B cell (primary cell): ENCODE results near the gene MYL10. TPM values are rescaled to one million over a fixed set of nuclear protein-coding genes. Genes with fewer than 3 reads are reported as not detected.

ENCODE experiments used
- ATAC-seq: fragments of 200-7000 bp; cut with Tn5 transposase; one replicate; pipeline ENCODE4 v1.10.0; 2021; ENCODE audit warnings: low read depth, mild to moderate bottlenecking, moderate number of reproducible peaks, moderate library complexity
- CTCF ChIA-PET: fragments of 350-600 bp; sonication (Branson Sonifier 250); formaldehyde crosslinking; loops from one replicate; lab custom pipeline; 2021; ENCODE audit warnings: antibody characterized with exemption, inconsistent platforms; lab: Charles Lee
- POLR2A ChIA-PET: fragments of 350-600 bp; sonication (Branson Sonifier 250); formaldehyde crosslinking; loops from one replicate; lab custom pipeline; 2021; ENCODE audit warnings: antibody characterized with exemption; lab: Charles Lee
- DNase-seq: peaks from one replicate; pipeline ENCODE4 v3.0.0; 2013
- H2AFZ ChIP-seq: 2 replicates; pipeline ENCODE4 v1.6.1; 2012; ENCODE audit warnings: mild to moderate bottlenecking, low read depth, low read length; ENCODE audit not compliant: insufficient read depth, poor library complexity, severe bottlenecking
- H3K27ac ChIP-seq, 2 donors: 1 replicate in 1 of 2; 2 replicates in 1 of 2; pipeline ENCODE4 v1.5.1; 2012 to 2013; ENCODE audit warnings: low read length in 2 of 2, mild to moderate bottlenecking in 2 of 2, moderate library complexity in 1 of 2
- H3K27me3 ChIP-seq, 4 experiments: fragments of 200-600 bp in 1 of 4; sonication (generic) in 1 of 4; replicated peaks in 1 of 4; 1 replicate in 2 of 4; 2 replicates in 2 of 4; pipeline versions ENCODE4 v1.6.1 to v1.7.0; 2013 to 2016; ENCODE audit warnings: low read length in 3 of 4, mild to moderate bottlenecking in 2 of 4, mixed read lengths in 1 of 4, moderate library complexity in 1 of 4; ENCODE audit not compliant: insufficient read depth in 4 of 4, control insufficient read depth in 3 of 4; ENCODE audit errors: control extremely low read depth in 1 of 4
- H3K36me3 ChIP-seq, 2 experiments: replicated peaks in 1 of 2; 1 replicate in 1 of 2; 2 replicates in 1 of 2; pipeline versions ENCODE4 v1.6.1 to v1.7.1; 2013; ENCODE audit warnings: low read length in 1 of 2; ENCODE audit not compliant: insufficient read depth in 2 of 2, control insufficient read depth in 1 of 2; ENCODE audit errors: control extremely low read depth in 1 of 2, extremely low read depth in 1 of 2
- H3K4me1 ChIP-seq, 2 donors: fragments of 200-600 bp in 1 of 2; sonication (generic) in 1 of 2; 1 replicate in 1 of 2; 2 replicates in 1 of 2; pipeline versions ENCODE4 v1.5.1 to v1.6.1; 2013 to 2017; ENCODE audit warnings: low read length in 2 of 2; ENCODE audit not compliant: control insufficient read depth in 2 of 2, insufficient read depth in 2 of 2
- H3K4me2 ChIP-seq: replicated peaks from 2 replicates; pipeline ENCODE3; 2012; ENCODE audit warnings: mild to moderate bottlenecking, low read depth, low read length; ENCODE audit not compliant: poor library complexity, severe bottlenecking
- H3K4me3 ChIP-seq, 5 experiments: fragments of 200-600 bp in 1 of 5; sonication (generic) in 1 of 5; 1 replicate in 3 of 5; 2 replicates in 2 of 5; pipeline versions ENCODE4 v1.5.1 to v1.7.0; 2011 to 2016; ENCODE audit warnings: low read length in 4 of 5, mild to moderate bottlenecking in 4 of 5, low read depth in 2 of 5, control low read depth in 1 of 5, moderate library complexity in 1 of 5; ENCODE audit not compliant: insufficient read depth in 1 of 5; ENCODE audit errors: control extremely low read depth in 1 of 5, extremely low read depth in 1 of 5
- H3K79me2 ChIP-seq: fragments of 200-600 bp; sonication (generic); one replicate; pipeline ENCODE4 v1.6.0; 2016; ENCODE audit warnings: low read length; ENCODE audit not compliant: control insufficient read depth, insufficient read depth
- H3K9ac ChIP-seq: fragments of 200-600 bp; sonication (generic); 2 replicates; pipeline ENCODE4 v1.6.1; 2017; ENCODE audit warnings: mild to moderate bottlenecking, low read length, moderate library complexity
- H3K9me3 ChIP-seq, 3 donors: one replicate each; pipeline versions ENCODE4 v1.6.1 to v1.7.1; 2013; ENCODE audit warnings: low read length in 2 of 3; ENCODE audit not compliant: control insufficient read depth in 2 of 3, insufficient read depth in 1 of 3; ENCODE audit errors: control extremely low read depth in 1 of 3
- H4K20me1 ChIP-seq: 2 replicates; pipeline ENCODE4 v1.6.0; 2012; ENCODE audit warnings: mild to moderate bottlenecking, low read length; ENCODE audit not compliant: insufficient read depth, control insufficient read depth, poor library complexity, severe bottlenecking
- H3K27ac Mint-ChIP-seq: one replicate; pipeline ENCODE4 v1.8.0; 2021; ENCODE audit warnings: mixed read lengths
- H3K27me3 Mint-ChIP-seq: one replicate; pipeline ENCODE4 v1.8.0; 2021; ENCODE audit warnings: mixed read lengths
- H3K4me1 Mint-ChIP-seq: one replicate; pipeline ENCODE4 v1.8.0; 2021; ENCODE audit warnings: mixed read lengths
- H3K4me3 Mint-ChIP-seq: one replicate; pipeline ENCODE4 v1.8.0; 2021; ENCODE audit warnings: mixed read lengths
- H3K9me3 Mint-ChIP-seq: one replicate; pipeline ENCODE4 v1.8.0; 2022; ENCODE audit warnings: mixed read lengths; ENCODE audit not compliant: insufficient read depth
- EZH2 ChIP-seq: IDR thresholded peaks from 2 replicates; pipeline ENCODE4 v1.6.1; 2012; ENCODE audit warnings: borderline replicate concordance, low read depth, mild to moderate bottlenecking, moderate library complexity, low read length; ENCODE audit not compliant: insufficient read depth, poor library complexity, severe bottlenecking
- WGBS: methylation state at CpG from one replicate; pipeline ENCODE4 v1.1.5; 2013; ENCODE audit warnings: missing lambda C conversion rate; ENCODE audit not compliant: insufficient coverage; 5-methylcytosine and 5-hydroxymethylcytosine counted together
- intact Hi-C: fragments of 100-400 bp; cut with micrococcal nuclease; formaldehyde crosslinking; loops from one replicate; pipeline ENCODE4 v1.10.0; 2022
- polyA plus RNA-seq: library from polyadenylated mRNA; depleted of rRNA; stranded (reverse); fragments of >200 nt; gene quantifications from 2 replicates; pipeline ENCODE4 v1.2.3, GENCODE V29; 2012
- total RNA-seq, 2 donors: library from RNA; stranded (reverse); fragments of 120-200 nt in 1 of 2; gene quantifications; 1 replicate in 1 of 2; 2 replicates in 1 of 2; pipeline versions ENCODE4 v1.2.3 to v1.2.4, GENCODE V29; 2013 to 2022
- TF ChIP-seq, protein P1 (sequence below): fragments of 200-600 bp; IDR thresholded peaks from one replicate; pipeline ENCODE4 v1.8.0; 2022; ENCODE audit warnings: antibody characterized with exemption, mild to moderate bottlenecking

The MYL10 gene
- total and polyA plus RNA-seq, 2 donors (not counting 1 experiment from before 2014, with no cell fraction given) = not detected

DNA sequence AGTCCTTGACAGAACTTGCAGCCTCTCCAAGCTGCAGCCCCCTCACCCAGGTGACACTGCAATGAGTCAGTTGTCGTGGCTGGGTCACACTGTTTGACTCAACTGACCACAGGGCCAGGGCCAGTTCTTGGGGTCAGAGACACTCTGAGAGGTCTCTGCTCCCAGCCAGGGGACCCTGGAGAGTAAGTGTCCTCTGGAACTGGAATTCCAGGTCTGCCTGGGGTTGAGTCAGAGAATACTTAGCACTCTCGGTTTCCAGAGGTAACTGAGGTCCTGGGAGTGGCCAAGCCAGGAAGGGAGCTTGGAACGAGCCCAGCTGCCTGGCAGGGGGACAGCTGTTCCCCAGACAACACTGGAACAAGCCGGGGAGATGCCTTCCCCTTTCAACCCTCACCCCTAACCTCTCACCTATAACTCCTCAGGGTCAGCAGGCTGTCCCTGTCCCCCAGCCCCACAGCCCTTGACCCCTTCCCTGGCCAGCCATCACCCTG is 2.2 kb upstream of the MYL10 start:
- H4K20me1 ChIP-seq = no peaks in the 10 kb centered on the region
- no peak overlapping the region for H3K4me2 ChIP-seq
- no peaks in the 10 kb centered on the region for H3K4me1 Mint-ChIP-seq
- ATAC-seq = no peak
- no peak overlapping the region for H3K4me3 Mint-ChIP-seq
- peaks cover 8% of the 10 kb centered on the region for H3K27me3 Mint-ChIP-seq
- H3K79me2 ChIP-seq = no peaks in the 10 kb centered on the region
- ChIA-PET CTCF (no interaction called here), POLR2A (no interaction called here)
- H3K9me3 Mint-ChIP-seq = no peaks in the 10 kb centered on the region
- intact Hi-C loops = no loop called here
- H3K27ac ChIP-seq = no peak overlapping the region
- WGBS = 69% methylated on average over 4 of the region's 4 CpGs
- H3K36me3 ChIP-seq = no peaks in the 10 kb centered on the region
- H3K4me1 ChIP-seq = no peaks in the 10 kb centered on the region
- H3K27ac Mint-ChIP-seq = no peak overlapping the region
- TF ChIP-seq, protein P1, sequence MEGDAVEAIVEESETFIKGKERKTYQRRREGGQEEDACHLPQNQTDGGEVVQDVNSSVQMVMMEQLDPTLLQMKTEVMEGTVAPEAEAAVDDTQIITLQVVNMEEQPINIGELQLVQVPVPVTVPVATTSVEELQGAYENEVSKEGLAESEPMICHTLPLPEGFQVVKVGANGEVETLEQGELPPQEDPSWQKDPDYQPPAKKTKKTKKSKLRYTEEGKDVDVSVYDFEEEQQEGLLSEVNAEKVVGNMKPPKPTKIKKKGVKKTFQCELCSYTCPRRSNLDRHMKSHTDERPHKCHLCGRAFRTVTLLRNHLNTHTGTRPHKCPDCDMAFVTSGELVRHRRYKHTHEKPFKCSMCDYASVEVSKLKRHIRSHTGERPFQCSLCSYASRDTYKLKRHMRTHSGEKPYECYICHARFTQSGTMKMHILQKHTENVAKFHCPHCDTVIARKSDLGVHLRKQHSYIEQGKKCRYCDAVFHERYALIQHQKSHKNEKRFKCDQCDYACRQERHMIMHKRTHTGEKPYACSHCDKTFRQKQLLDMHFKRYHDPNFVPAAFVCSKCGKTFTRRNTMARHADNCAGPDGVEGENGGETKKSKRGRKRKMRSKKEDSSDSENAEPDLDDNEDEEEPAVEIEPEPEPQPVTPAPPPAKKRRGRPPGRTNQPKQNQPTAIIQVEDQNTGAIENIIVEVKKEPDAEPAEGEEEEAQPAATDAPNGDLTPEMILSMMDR = no peak
- TF ChIP-seq EZH2 = no peak
- H3K4me3 ChIP-seq = no peak overlapping the region
- H2AFZ ChIP-seq = no peak overlapping the region
- no peak overlapping the region for H3K9ac ChIP-seq
- no peak for DNase-seq
- peaks cover 0 to 13% (median 0%) of the 10 kb centered on the region in 3 donors for H3K9me3 ChIP-seq
- no peaks in the 10 kb centered on the region for H3K27me3 ChIP-seq

DNA sequence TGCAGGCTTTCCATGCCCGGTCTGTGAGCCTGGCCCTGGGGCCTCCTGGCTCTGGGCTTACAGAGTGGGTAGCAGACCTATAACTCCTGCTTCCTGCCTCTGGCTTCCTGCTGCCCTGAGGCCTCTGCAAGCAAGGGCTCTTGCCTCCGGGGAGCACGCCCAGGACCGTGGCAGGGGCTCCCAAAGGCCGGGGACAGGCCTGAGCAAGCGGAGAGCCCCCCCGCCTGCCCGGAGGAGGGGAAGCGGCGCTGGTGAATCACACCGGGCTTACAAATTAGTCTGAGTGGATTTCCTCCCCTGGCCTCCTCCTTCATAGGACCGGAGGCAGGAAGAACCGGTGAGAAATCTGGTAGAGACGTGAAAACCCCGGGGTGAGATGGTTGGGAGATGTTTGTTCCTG is 1.5 kb upstream of the MYL10 start:
- Mint-ChIP-seq H3K27me3 (peaks cover 14% of the 10 kb centered on the region), H3K9me3 (no peaks in the 10 kb centered on the region), H3K4me1 (no peaks in the 10 kb centered on the region), H3K27ac (no peak overlapping the region), H3K4me3 (no peak overlapping the region)
- 40% methylated on average over 9 of the region's 15 CpGs for WGBS
- Histone ChIP-seq H3K9ac (no peak overlapping the region), H3K27ac (no peak overlapping the region), H4K20me1 (no peaks in the 10 kb centered on the region), H3K79me2 (no peaks in the 10 kb centered on the region), H3K4me3 (no peak overlapping the region), H3K9me3 (peaks cover 0 to 13% (median 0%) of the 10 kb centered on the region in 3 donors), H3K4me2 (no peak overlapping the region), H3K36me3 (no peaks in the 10 kb centered on the region), H3K27me3 (peaks cover 0 to 6% (median 0%) of the 10 kb centered on the region in 4 experiments), H2AFZ (no peak overlapping the region), H3K4me1 (no peaks in the 10 kb centered on the region)
- no peak for DNase-seq
- TF ChIP-seq EZH2 = no peak
- TF ChIP-seq, protein P1 = no peak
- ChIA-PET POLR2A (no interaction called here), CTCF (no interaction called here)
- intact Hi-C loops = no loop called here
- ATAC-seq = no peak
